HepG2 (cell line): ENCODE measurements around the gene NECTIN2. TPM values are rescaled to one million over a fixed set of nuclear protein-coding genes. Genes with fewer than 3 reads are reported as not detected.

ENCODE experiments used
- CBX2 ChIP-seq, 2 experiments: fragments of 200-600 bp in 1 of 2; sonication (generic); formaldehyde crosslinking in 1 of 2; IDR thresholded peaks; 2 replicates each; pipeline versions ENCODE4 v1.7.0 to v1.8.1; 2018 to 2022; ENCODE audit warnings: low read depth in 2 of 2, low read length in 1 of 2, mild to moderate bottlenecking in 1 of 2, missing genetic modification reagents in 1 of 2
- GPN1 ChIP-seq: sonication (generic); formaldehyde crosslinking; IDR thresholded peaks from 2 replicates; pipeline ENCODE4 v1.5.1; 2020; ENCODE audit warnings: missing genetic modification reagents, borderline replicate concordance
- HOXD1 ChIP-seq: sonication (generic); formaldehyde crosslinking; IDR thresholded peaks from 2 replicates; pipeline ENCODE4 v1.5.0; 2020; ENCODE audit warnings: missing genetic modification reagents
- KAT7 ChIP-seq: IDR thresholded peaks from 2 replicates; pipeline ENCODE4 v1.6.1; 2018; ENCODE audit warnings: borderline replicate concordance, missing compliant biosample characterization
- KDM1A ChIP-seq: IDR thresholded peaks from 2 replicates; pipeline ENCODE4 v1.6.1; 2016; ENCODE audit warnings: missing compliant biosample characterization
- SRSF1 ChIP-seq: fragments of 200-400 bp; formaldehyde crosslinking; optimal IDR thresholded peaks from 2 replicates; pipeline ENCODE3; 2017; ENCODE audit warnings: mild to moderate bottlenecking, low read depth, low read length, moderate library complexity
- ZNF24 ChIP-seq: fragments of 450-650 bp; IDR thresholded peaks from 2 replicates; pipeline ENCODE4 v1.6.1; 2017; ENCODE audit warnings: antibody characterized with exemption, mild to moderate bottlenecking
- ZNF263 ChIP-seq: sonication (generic); formaldehyde crosslinking; IDR thresholded peaks from 2 replicates; pipeline ENCODE4 v1.4.0; 2020; ENCODE audit warnings: missing genetic modification reagents
- ZNF317 ChIP-seq: sonication (generic); formaldehyde crosslinking; IDR thresholded peaks from 2 replicates; pipeline ENCODE4 v1.5.0; 2020; ENCODE audit warnings: mild to moderate bottlenecking, missing genetic modification reagents
- polyA plus RNA-seq, 8 experiments: library from polyadenylated mRNA; depleted of rRNA in 3 of 8; stranded (reverse) in 7 of 8; unstranded in 1 of 8; fragments of >200 nt; fragmentation: Illumina TruSeq in 4 of 8; extraction: Trizol in 4 of 8; gene quantifications; 2 replicates each; pipeline versions ENCODE4 v1.2.1 to v1.2.3, GENCODE V29; 2011 to 2016; ENCODE audit warnings: low read depth in 4 of 8, missing spikeins in 1 of 8, mixed read lengths in 1 of 8; ENCODE audit not compliant: insufficient read depth in 1 of 8
- total RNA-seq, 5 experiments: library from RNA; depleted of rRNA; stranded (reverse); fragments of >200 nt; fragmentation: Illumina TruSeq; extraction: Trizol; gene quantifications; 2 replicates each; pipeline ENCODE4 v1.2.3, GENCODE V29; 2016; ENCODE audit warnings: low read depth in 1 of 5
- TF ChIP-seq, protein P1 (sequence below), 2 experiments: fragments of 450-650 bp in 1 of 2; sonication (generic) in 1 of 2; formaldehyde crosslinking in 1 of 2; IDR thresholded peaks; 2 replicates each; pipeline versions ENCODE4 v1.6.1 to v1.8.0; 2016 to 2022; ENCODE audit warnings: antibody characterized with exemption in 1 of 2, mild to moderate bottlenecking in 1 of 2, missing genetic modification reagents in 1 of 2
- TF ChIP-seq, protein P2 (sequence below): sonication (generic); formaldehyde crosslinking; conservative IDR thresholded peaks from 2 replicates; pipeline ENCODE4 v1.8.0; 2022; ENCODE audit warnings: mild to moderate bottlenecking, moderate library complexity, missing genetic modification reagents
- TF ChIP-seq, protein P3 (sequence below): sonication (generic); formaldehyde crosslinking; IDR thresholded peaks from 2 replicates; pipeline ENCODE4 v1.4.0; 2020; ENCODE audit warnings: mild to moderate bottlenecking, missing genetic modification reagents, borderline replicate concordance
- TF ChIP-seq, protein P4 (sequence below): sonication (generic); formaldehyde crosslinking; IDR thresholded peaks from 2 replicates; pipeline ENCODE4 v1.4.0; 2020; ENCODE audit warnings: missing genetic modification reagents, borderline replicate concordance

Gene NECTIN2
- total and polyA plus RNA-seq, 2 of the 13 experiments (the other 11 are each of a cell fraction or from before 2014, with no cell fraction given) = 75.4 to 114 TPM

DNA sequence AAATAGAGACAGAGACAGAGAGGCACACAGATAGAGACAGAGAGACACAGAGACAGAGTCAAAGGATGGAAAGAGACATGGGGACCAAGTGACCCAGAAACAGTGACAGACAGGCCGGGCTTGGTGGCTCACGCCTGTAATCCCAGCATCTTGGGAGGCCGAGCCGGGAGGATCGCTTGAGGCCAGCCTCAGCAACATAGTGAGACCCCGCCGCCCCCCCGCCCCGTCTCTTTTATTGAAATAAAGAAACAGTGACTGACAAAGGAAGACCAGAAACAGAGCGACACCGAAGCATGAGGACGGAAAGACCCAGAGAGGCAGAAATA is 848 bp upstream of the NECTIN2 start (continued):
- TF ChIP-seq ZNF263 (no peak), GPN1 (CRISPR knock-in tag) (no peak), SRSF1 (no peak), ZNF317 (CRISPR knock-in tag) (no peak), ZNF24 (no peak), KAT7 (no peak), KDM1A (CRISPR knock-in tag) (no peak), HOXD1 (CRISPR knock-in tag) (no peak), CBX2 (IDR thresholded peaks at IDR 0.05; ENCODE audit: low read depth, low read length) (no peak), CBX2 (CRISPR knock-in tag; IDR thresholded peaks at IDR 0.05; ENCODE audit: low read depth) (no peak)
- TF ChIP-seq, protein P1, sequence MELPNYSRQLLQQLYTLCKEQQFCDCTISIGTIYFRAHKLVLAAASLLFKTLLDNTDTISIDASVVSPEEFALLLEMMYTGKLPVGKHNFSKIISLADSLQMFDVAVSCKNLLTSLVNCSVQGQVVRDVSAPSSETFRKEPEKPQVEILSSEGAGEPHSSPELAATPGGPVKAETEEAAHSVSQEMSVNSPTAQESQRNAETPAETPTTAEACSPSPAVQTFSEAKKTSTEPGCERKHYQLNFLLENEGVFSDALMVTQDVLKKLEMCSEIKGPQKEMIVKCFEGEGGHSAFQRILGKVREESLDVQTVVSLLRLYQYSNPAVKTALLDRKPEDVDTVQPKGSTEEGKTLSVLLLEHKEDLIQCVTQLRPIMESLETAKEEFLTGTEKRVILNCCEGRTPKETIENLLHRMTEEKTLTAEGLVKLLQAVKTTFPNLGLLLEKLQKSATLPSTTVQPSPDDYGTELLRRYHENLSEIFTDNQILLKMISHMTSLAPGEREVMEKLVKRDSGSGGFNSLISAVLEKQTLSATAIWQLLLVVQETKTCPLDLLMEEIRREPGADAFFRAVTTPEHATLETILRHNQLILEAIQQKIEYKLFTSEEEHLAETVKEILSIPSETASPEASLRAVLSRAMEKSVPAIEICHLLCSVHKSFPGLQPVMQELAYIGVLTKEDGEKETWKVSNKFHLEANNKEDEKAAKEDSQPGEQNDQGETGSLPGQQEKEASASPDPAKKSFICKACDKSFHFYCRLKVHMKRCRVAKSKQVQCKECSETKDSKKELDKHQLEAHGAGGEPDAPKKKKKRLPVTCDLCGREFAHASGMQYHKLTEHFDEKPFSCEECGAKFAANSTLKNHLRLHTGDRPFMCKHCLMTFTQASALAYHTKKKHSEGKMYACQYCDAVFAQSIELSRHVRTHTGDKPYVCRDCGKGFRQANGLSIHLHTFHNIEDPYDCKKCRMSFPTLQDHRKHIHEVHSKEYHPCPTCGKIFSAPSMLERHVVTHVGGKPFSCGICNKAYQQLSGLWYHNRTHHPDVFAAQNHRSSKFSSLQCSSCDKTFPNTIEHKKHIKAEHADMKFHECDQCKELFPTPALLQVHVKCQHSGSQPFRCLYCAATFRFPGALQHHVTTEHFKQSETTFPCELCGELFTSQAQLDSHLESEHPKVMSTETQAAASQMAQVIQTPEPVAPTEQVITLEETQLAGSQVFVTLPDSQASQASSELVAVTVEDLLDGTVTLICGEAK (IDR thresholded peaks at IDR 0.05) = no peak
- TF ChIP-seq, protein P1 (CRISPR knock-in tag; IDR thresholded peaks at IDR 0.05) = no peak
- TF ChIP-seq, protein P2, sequence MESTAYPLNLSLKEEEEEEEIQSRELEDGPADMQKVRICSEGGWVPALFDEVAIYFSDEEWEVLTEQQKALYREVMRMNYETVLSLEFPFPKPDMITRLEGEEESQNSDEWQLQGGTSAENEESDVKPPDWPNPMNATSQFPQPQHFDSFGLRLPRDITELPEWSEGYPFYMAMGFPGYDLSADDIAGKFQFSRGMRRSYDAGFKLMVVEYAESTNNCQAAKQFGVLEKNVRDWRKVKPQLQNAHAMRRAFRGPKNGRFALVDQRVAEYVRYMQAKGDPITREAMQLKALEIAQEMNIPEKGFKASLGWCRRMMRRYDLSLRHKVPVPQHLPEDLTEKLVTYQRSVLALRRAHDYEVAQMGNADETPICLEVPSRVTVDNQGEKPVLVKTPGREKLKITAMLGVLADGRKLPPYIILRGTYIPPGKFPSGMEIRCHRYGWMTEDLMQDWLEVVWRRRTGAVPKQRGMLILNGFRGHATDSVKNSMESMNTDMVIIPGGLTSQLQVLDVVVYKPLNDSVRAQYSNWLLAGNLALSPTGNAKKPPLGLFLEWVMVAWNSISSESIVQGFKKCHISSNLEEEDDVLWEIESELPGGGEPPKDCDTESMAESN = no peak
- TF ChIP-seq, protein P3, sequence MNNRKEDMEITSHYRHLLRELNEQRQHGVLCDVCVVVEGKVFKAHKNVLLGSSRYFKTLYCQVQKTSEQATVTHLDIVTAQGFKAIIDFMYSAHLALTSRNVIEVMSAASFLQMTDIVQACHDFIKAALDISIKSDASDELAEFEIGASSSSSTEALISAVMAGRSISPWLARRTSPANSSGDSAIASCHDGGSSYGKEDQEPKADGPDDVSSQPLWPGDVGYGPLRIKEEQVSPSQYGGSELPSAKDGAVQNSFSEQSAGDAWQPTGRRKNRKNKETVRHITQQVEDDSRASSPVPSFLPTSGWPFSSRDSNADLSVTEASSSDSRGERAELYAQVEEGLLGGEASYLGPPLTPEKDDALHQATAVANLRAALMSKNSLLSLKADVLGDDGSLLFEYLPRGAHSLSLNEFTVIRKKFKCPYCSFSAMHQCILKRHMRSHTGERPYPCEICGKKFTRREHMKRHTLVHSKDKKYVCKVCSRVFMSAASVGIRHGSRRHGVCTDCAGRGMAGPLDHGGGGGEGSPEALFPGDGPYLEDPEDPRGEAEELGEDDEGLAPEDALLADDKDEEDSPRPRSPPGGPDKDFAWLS (CRISPR knock-in tag) = no peak
- TF ChIP-seq, protein P4, sequence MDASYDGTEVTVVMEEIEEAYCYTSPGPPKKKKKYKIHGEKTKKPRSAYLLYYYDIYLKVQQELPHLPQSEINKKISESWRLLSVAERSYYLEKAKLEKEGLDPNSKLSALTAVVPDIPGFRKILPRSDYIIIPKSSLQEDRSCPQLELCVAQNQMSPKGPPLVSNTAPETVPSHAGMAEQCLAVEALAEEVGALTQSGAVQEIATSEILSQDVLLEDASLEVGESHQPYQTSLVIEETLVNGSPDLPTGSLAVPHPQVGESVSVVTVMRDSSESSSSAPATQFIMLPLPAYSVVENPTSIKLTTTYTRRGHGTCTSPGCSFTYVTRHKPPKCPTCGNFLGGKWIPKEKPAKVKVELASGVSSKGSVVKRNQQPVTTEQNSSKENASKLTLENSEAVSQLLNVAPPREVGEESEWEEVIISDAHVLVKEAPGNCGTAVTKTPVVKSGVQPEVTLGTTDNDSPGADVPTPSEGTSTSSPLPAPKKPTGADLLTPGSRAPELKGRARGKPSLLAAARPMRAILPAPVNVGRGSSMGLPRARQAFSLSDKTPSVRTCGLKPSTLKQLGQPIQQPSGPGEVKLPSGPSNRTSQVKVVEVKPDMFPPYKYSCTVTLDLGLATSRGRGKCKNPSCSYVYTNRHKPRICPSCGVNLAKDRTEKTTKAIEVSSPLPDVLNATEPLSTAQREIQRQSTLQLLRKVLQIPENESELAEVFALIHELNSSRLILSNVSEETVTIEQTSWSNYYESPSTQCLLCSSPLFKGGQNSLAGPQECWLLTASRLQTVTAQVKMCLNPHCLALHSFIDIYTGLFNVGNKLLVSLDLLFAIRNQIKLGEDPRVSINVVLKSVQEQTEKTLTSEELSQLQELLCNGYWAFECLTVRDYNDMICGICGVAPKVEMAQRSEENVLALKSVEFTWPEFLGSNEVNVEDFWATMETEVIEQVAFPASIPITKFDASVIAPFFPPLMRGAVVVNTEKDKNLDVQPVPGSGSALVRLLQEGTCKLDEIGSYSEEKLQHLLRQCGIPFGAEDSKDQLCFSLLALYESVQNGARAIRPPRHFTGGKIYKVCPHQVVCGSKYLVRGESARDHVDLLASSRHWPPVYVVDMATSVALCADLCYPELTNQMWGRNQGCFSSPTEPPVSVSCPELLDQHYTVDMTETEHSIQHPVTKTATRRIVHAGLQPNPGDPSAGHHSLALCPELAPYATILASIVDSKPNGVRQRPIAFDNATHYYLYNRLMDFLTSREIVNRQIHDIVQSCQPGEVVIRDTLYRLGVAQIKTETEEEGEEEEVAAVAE (CRISPR knock-in tag) = no peak
